IMR-90 (cell line): ENCODE data around the gene NOS1AP. TPM values are rescaled to one million over a fixed set of nuclear protein-coding genes. Genes with fewer than 3 reads are reported as not detected.
"Not testable (repeated sequence)": the region's sequence is repeated elsewhere in the genome, so short reads cannot be mapped to it uniquely, and the experiment has no call there.

ENCODE experiments used
- ATAC-seq: fragments of 200-7000 bp; cut with Tn5 transposase; 2 replicates; pipeline ENCODE4 v1.9.1; 2020; ENCODE audit warnings: low read depth, mild to moderate bottlenecking, moderate library complexity
- BruUV-seq: library from RNA; stranded (reverse); fragments of 400-500 nt; replicated peaks from 2 replicates; lab custom pipeline; 2021; lab: Mats Ljungman, UMichigan
- CTCF ChIA-PET: fragments of 300-600 bp; formaldehyde crosslinking; extraction: SDS; loops from one replicate; lab custom pipeline; 2021; ENCODE audit warnings: antibody characterized with exemption; lab: Yijun Ruan, JAX
- POLR2A ChIA-PET: fragments of 300-600 bp; sonication (Branson Sonifier 250); formaldehyde crosslinking; loops from one replicate; lab custom pipeline; 2022; ENCODE audit warnings: antibody characterized with exemption; ENCODE audit not compliant: unreplicated experiment; lab: Charles Lee
- DNase-seq: peaks from one replicate; pipeline ENCODE4 v3.0.0; 2013
- H2AFZ ChIP-seq: replicated peaks from 2 replicates; pipeline ENCODE3; 2013; ENCODE audit warnings: low read length, mild to moderate bottlenecking; ENCODE audit not compliant: poor library complexity
- H2AK5ac ChIP-seq: 2 replicates; pipeline ENCODE4 v1.6.1; 2013; ENCODE audit warnings: low read depth, low read length, inconsistent platforms
- H2AK9ac ChIP-seq: replicated peaks from 2 replicates; pipeline ENCODE3; 2013; ENCODE audit warnings: mild to moderate bottlenecking, low read depth, low read length, moderate library complexity; ENCODE audit not compliant: poor library complexity
- H2BK120ac ChIP-seq: 2 replicates; pipeline ENCODE4 v1.6.1; 2013; ENCODE audit warnings: low read depth, low read length, inconsistent platforms
- H2BK15ac ChIP-seq: 3 replicates; pipeline ENCODE4 v1.6.1; 2013; ENCODE audit warnings: low read depth, low read length, inconsistent platforms
- H2BK20ac ChIP-seq: 2 replicates; pipeline ENCODE4 v1.6.1; 2013; ENCODE audit warnings: low read depth, mild to moderate bottlenecking, inconsistent platforms, low read length, moderate library complexity
- H2BK5ac ChIP-seq: 2 replicates; pipeline ENCODE4 v1.6.1; 2013; ENCODE audit warnings: mild to moderate bottlenecking, low read depth, low read length, inconsistent platforms; ENCODE audit not compliant: poor library complexity, severe bottlenecking
- H3K14ac ChIP-seq: replicated peaks from 2 replicates; pipeline ENCODE4 v1.6.1; 2013; ENCODE audit warnings: low read depth, low read length, inconsistent platforms
- H3K18ac ChIP-seq: 2 replicates; pipeline ENCODE4 v1.6.1; 2013; ENCODE audit warnings: low read depth, low read length, control low read depth
- H3K23ac ChIP-seq: 2 replicates; pipeline ENCODE4 v1.6.1; 2013; ENCODE audit warnings: low read depth, low read length, inconsistent platforms
- H3K27ac ChIP-seq: 2 replicates; pipeline ENCODE4 v1.5.1; 2013; ENCODE audit warnings: mild to moderate bottlenecking, control low read depth, low read length; ENCODE audit not compliant: insufficient read depth
- H3K27me3 ChIP-seq: 2 replicates; pipeline ENCODE4 v1.6.1; 2013; ENCODE audit warnings: low read length; ENCODE audit not compliant: control insufficient read depth, insufficient read depth
- H3K36me3 ChIP-seq: 2 replicates; pipeline ENCODE4 v1.6.1; 2013; ENCODE audit warnings: low read length, mixed read lengths; ENCODE audit not compliant: control insufficient read depth, insufficient read depth
- H3K4ac ChIP-seq: 2 replicates; pipeline ENCODE4 v1.6.1; 2013; ENCODE audit warnings: low read depth, low read length, inconsistent platforms
- H3K4me1 ChIP-seq: 2 replicates; pipeline ENCODE4 v1.6.1; 2013; ENCODE audit warnings: low read length, mixed read lengths; ENCODE audit not compliant: control insufficient read depth, insufficient read depth
- H3K4me2 ChIP-seq: 2 replicates; pipeline ENCODE4 v1.6.1; 2013; ENCODE audit warnings: low read depth, mild to moderate bottlenecking, control low read depth, low read length, moderate library complexity
- H3K4me3 ChIP-seq: 2 replicates; pipeline ENCODE4 v1.5.1; 2013; ENCODE audit warnings: low read depth, mild to moderate bottlenecking, control low read depth, low read length, moderate library complexity; ENCODE audit not compliant: insufficient read depth
- H3K56ac ChIP-seq: 2 replicates; pipeline ENCODE4 v1.6.1; 2013; ENCODE audit warnings: low read length, inconsistent platforms; ENCODE audit not compliant: insufficient read depth; ENCODE audit errors: extremely low read depth
- H3K79me1 ChIP-seq, 2 experiments: 2 replicates each; pipeline ENCODE4 v1.6.1; 2013; ENCODE audit warnings: low read length in 2 of 2, inconsistent platforms in 1 of 2, low read depth in 1 of 2
- H3K9ac ChIP-seq: 2 replicates; pipeline ENCODE4 v1.6.1; 2013; ENCODE audit warnings: low read depth, low read length, control low read depth
- H3K9me1 ChIP-seq: 2 replicates; pipeline ENCODE4 v1.6.1; 2013; ENCODE audit warnings: low read length, inconsistent platforms; ENCODE audit not compliant: insufficient read depth
- H3K9me3 ChIP-seq: 2 replicates; pipeline ENCODE4 v1.6.1; 2013; ENCODE audit warnings: low read length; ENCODE audit not compliant: control insufficient read depth, insufficient read depth
- H4K20me1 ChIP-seq: 2 replicates; pipeline ENCODE4 v1.6.1; 2013; ENCODE audit warnings: low read length, inconsistent platforms; ENCODE audit not compliant: insufficient read depth
- H4K5ac ChIP-seq: 2 replicates; pipeline ENCODE4 v1.6.1; 2013; ENCODE audit warnings: mild to moderate bottlenecking, low read depth, low read length, control low read depth
- H4K8ac ChIP-seq, 2 experiments: 2 replicates each; pipeline ENCODE4 v1.6.1; 2013; ENCODE audit warnings: low read depth in 2 of 2, low read length in 2 of 2, control low read depth in 1 of 2, inconsistent platforms in 1 of 2
- H4K91ac ChIP-seq: 2 replicates; pipeline ENCODE4 v1.6.1; 2013; ENCODE audit warnings: low read depth, low read length, inconsistent platforms; ENCODE audit not compliant: insufficient read depth
- CTCF ChIP-seq: conservative IDR thresholded peaks from 2 replicates; pipeline ENCODE4 v1.5.1; 2012; ENCODE audit warnings: mild to moderate bottlenecking, low read depth, low read length, improper control_type of control experiment
- SMC3 ChIP-seq: fragments of 150-350 bp; IDR thresholded peaks from 2 replicates; pipeline ENCODE4 v1.6.1; 2016; ENCODE audit warnings: low read depth, mild to moderate bottlenecking, antibody characterized with exemption, low read length, moderate library complexity
- WGBS, 2 experiments: methylation state at CpG; one replicate each; pipeline versions ENCODE4 v1.1.5 to v1.1.7; 2013; ENCODE audit warnings: missing lambda C conversion rate in 2 of 2; ENCODE audit not compliant: insufficient read length in 1 of 2; ENCODE audit errors: extremely low coverage in 2 of 2; 5-methylcytosine and 5-hydroxymethylcytosine counted together
- dilution Hi-C: fragments of 300-500 bp; cut with HindIII; formaldehyde crosslinking; loops from one replicate; pipeline ENCODE4 v1.14.3; 2018; ENCODE audit warnings: low sequenced_read_pairs; ENCODE audit not compliant: unreplicated experiment
- in situ Hi-C: fragments of 300-500 bp; cut with MboI; formaldehyde crosslinking; loops from 3 replicates; pipeline ENCODE4 v1.14.3; 2019; ENCODE audit warnings: low sequenced_read_pairs, inconsistent platforms, mixed read lengths
- intact Hi-C: fragments of 100-400 bp; cut with micrococcal nuclease; formaldehyde crosslinking; loops from 2 replicates; pipeline ENCODE4 v1.10.0; 2022
- polyA plus RNA-seq, 3 experiments: library from polyadenylated mRNA; depleted of rRNA; stranded (reverse); fragments of >200 nt; gene quantifications; 2 replicates each; pipeline ENCODE4 v1.2.3, GENCODE V29; 2012; ENCODE audit warnings: low replicate concordance in 1 of 3
- total RNA-seq: library from RNA; depleted of rRNA; stranded (reverse); fragments of >200 nt; gene quantifications from 2 replicates; pipeline ENCODE4 v1.2.3, GENCODE V29; 2012

The NOS1AP gene
- total and polyA plus RNA-seq, 2 of the 4 experiments (the other 2 are of a cell fraction): 0.18 to 0.19 TPM

GRCh38 chr1:162417650-162418049, 348.2 kb downstream of the NOS1AP start:
- intact Hi-C loops: no loop called here
- CTCF ChIA-PET: no interaction called here
- no peak for ATAC-seq

GRCh38 chr1:162418584-162418983, 349.1 kb downstream of the NOS1AP start:
- H3K4me1 ChIP-seq, intact Hi-C loops, H3K9me3 ChIP-seq, H4K20me1 ChIP-seq, in situ Hi-C loops, H4K5ac ChIP-seq, H3K14ac ChIP-seq, H2BK15ac ChIP-seq, dilution Hi-C loops, H3K27me3 ChIP-seq, H3K9ac ChIP-seq, POLR2A ChIA-PET, H2AFZ ChIP-seq, H3K23ac ChIP-seq, BruUV-seq, H2AK9ac ChIP-seq, H3K4me3 ChIP-seq, H4K8ac ChIP-seq, H3K27ac ChIP-seq, DNase-seq, H2BK120ac ChIP-seq, H3K18ac ChIP-seq, H3K4me2 ChIP-seq, H3K9me1 ChIP-seq, H3K79me1 ChIP-seq, H4K91ac ChIP-seq, H3K4ac ChIP-seq, H3K56ac ChIP-seq, ATAC-seq, H2AK5ac ChIP-seq, H3K36me3 ChIP-seq, H2BK20ac ChIP-seq, H2BK5ac ChIP-seq: not testable (repeated sequence)
- CTCF ChIA-PET: interaction anchor here (0.6 kb wide), 1 partner anchor 543 kb away, joined by 4 read pairs; no protein-coding TSS in a partner anchor
- whole genome bisulfite sequencing, 2 experiments: 20% methylated on average over 1 of the region's 7 CpGs; no CpG with 5 or more reads in 1 of the 2 experiments

More at GRCh38 chr1:162417650-162418049, 348.2 kb downstream of the NOS1AP start:
- Histone ChIP-seq H3K79me1 (no peaks in the 10 kb centered on the region), H3K36me3 (no peaks in the 10 kb centered on the region), H3K9me1 (no peaks in the 10 kb centered on the region; the same call in 1 of the 2 replicates), H2AK5ac (no peak overlapping the region), H3K9ac (no peak overlapping the region), H2AFZ (no peak overlapping the region), H3K14ac (no peak overlapping the region), H2BK20ac (no peak overlapping the region), H3K27ac (no peak overlapping the region), H4K91ac (no peak overlapping the region), H2BK5ac (no peak overlapping the region), H3K23ac (no peak overlapping the region), H2BK120ac (no peak overlapping the region), H3K4me3 (no peak overlapping the region), H3K9me3 (no peaks in the 10 kb centered on the region), H2AK9ac (no peak overlapping the region), H2BK15ac (no peak overlapping the region), H4K8ac (no peak overlapping the region), H4K5ac (no peak overlapping the region), H4K20me1 (no peaks in the 10 kb centered on the region), H3K4me1 (no peaks in the 10 kb centered on the region; the same call in 1 of the 2 replicates), H3K4me2 (no peak overlapping the region), H3K27me3 (no peaks in the 10 kb centered on the region), H3K18ac (no peak overlapping the region), H3K56ac (no peak overlapping the region), H3K4ac (no peak overlapping the region)
- in situ Hi-C loops (no loop called here), dilution Hi-C loops (no loop called here)
- no CpG with 5 or more reads among the region's 7 CpGs for WGBS, 2 experiments
- POLR2A ChIA-PET: no interaction called here
- no peak for DNase-seq
- TF ChIP-seq CTCF (no peak), SMC3 (no peak)
- no TSS peak for BruUV-seq
